ENCODE measurements around the gene RTEL1.

RTEL1 gene

GRCh38 chr20:63641792-63642523 is 16.2 kb upstream of the RTEL1 start:
- Histone ChIP-seq H3K4me1 (ENCODE audit: insufficient read depth, low read length) (peaks cover 11% of the 10 kb centered on the region), H3K9ac (ENCODE audit: low read depth, low read length) (no peak overlapping the region), H3K79me2 (ENCODE audit: insufficient read depth, low read length) (peaks cover 12% of the 10 kb centered on the region), H3K4me3 (ENCODE audit: low read depth in 1 of 2, low read length in 2 of 2) (no peak overlapping the region), H4K20me1 (ENCODE audit: insufficient read depth, low read length) (peaks cover 22% of the 10 kb centered on the region), H3K27ac (ENCODE audit: low read length) (no peak overlapping the region), H3K9me3 (ENCODE audit: insufficient read depth, low read length, severe bottlenecking) (no peaks in the 10 kb centered on the region), H3K4me2 (ENCODE audit: insufficient read depth, low read length) (no peak overlapping the region), H3K27me3 (ENCODE audit: insufficient read depth, low read length, poor library complexity) (no peaks in the 10 kb centered on the region), H2AFZ (ENCODE audit: low read depth, low read length) (no peak overlapping the region), H3K36me3 (ENCODE audit: insufficient read depth, low read length) (peaks cover 18% of the 10 kb centered on the region)
- TF ChIP-seq EZH2 (IDR thresholded peaks at IDR 0.05; ENCODE audit: borderline replicate concordance, low read depth, low read length, severe bottlenecking) (no peak), CTCF (IDR thresholded peaks at IDR 0.05; ENCODE audit: borderline replicate concordance, extremely low read depth, low read length, poor library complexity, severe bottlenecking) (no peak)
- peak; percentile 45 for DNase-seq
- ATAC-seq (ENCODE audit: insufficient read depth, low read depth): no peak

- Histone ChIP-seq H2AFZ (ENCODE audit: low read depth, low read length) (no peak overlapping the region), H3K27me3 (ENCODE audit: insufficient read depth, low read length, poor library complexity) (no peaks in the 10 kb centered on the region), H3K4me3 (ENCODE audit: low read depth in 1 of 2, low read length in 2 of 2) (no peak overlapping the region), H4K20me1 (ENCODE audit: insufficient read depth, low read length) (peaks cover 18% of the 10 kb centered on the region), H3K9me3 (ENCODE audit: insufficient read depth, low read length, severe bottlenecking) (no peaks in the 10 kb centered on the region), H3K27ac (ENCODE audit: low read length) (no peak overlapping the region), H3K79me2 (ENCODE audit: insufficient read depth, low read length) (peaks cover 17% of the 10 kb centered on the region), H3K4me2 (ENCODE audit: insufficient read depth, low read length) (no peak overlapping the region), H3K9ac (ENCODE audit: low read depth, low read length) (no peak overlapping the region), H3K36me3 (ENCODE audit: insufficient read depth, low read length) (peaks cover 18% of the 10 kb centered on the region), H3K4me1 (ENCODE audit: insufficient read depth, low read length) (peaks cover 4% of the 10 kb centered on the region)
- ATAC-seq (ENCODE audit: insufficient read depth, low read depth): no peak
- TF ChIP-seq EZH2 (IDR thresholded peaks at IDR 0.05; ENCODE audit: borderline replicate concordance, low read depth, low read length, severe bottlenecking) (no peak), CTCF (IDR thresholded peaks at IDR 0.05; ENCODE audit: borderline replicate concordance, extremely low read depth, low read length, poor library complexity, severe bottlenecking) (no peak)
- no peak for DNase-seq
Observed at GRCh38 chr20:63642527-63643247, 15.4 kb upstream of the RTEL1 start.

GRCh38 chr20:63643499-63643898 is 14.6 kb upstream of the RTEL1 start:
- TF ChIP-seq EZH2 (IDR thresholded peaks at IDR 0.05; ENCODE audit: borderline replicate concordance, low read depth, low read length, severe bottlenecking) (no peak), CTCF (IDR thresholded peaks at IDR 0.05; ENCODE audit: borderline replicate concordance, extremely low read depth, low read length, poor library complexity, severe bottlenecking) (no peak)
- Histone ChIP-seq H3K79me2 (ENCODE audit: insufficient read depth, low read length) (peaks cover 24% of the 10 kb centered on the region), H3K36me3 (ENCODE audit: insufficient read depth, low read length) (peaks cover 25% of the 10 kb centered on the region), H3K9me3 (ENCODE audit: insufficient read depth, low read length, severe bottlenecking) (no peaks in the 10 kb centered on the region), H3K27ac (ENCODE audit: low read length) (no peak overlapping the region), H3K4me1 (ENCODE audit: insufficient read depth, low read length) (no peaks in the 10 kb centered on the region; the same call in 1 of the 2 replicates), H3K9ac (ENCODE audit: low read depth, low read length) (no peak overlapping the region), H3K4me2 (ENCODE audit: insufficient read depth, low read length) (no peak overlapping the region), H3K4me3 (ENCODE audit: low read depth in 1 of 2, low read length in 2 of 2) (no peak overlapping the region), H2AFZ (ENCODE audit: low read depth, low read length) (no peak overlapping the region), H4K20me1 (ENCODE audit: insufficient read depth, low read length) (peaks cover 25% of the 10 kb centered on the region), H3K27me3 (ENCODE audit: insufficient read depth, low read length, poor library complexity) (no peaks in the 10 kb centered on the region)
- ATAC-seq (ENCODE audit: insufficient read depth, low read depth) (no peak), DNase-seq (no peak)

Measured in DND-41 (cell line).